ENCODE data around the gene PKNOX2.

Gene PKNOX2

GRCh38 chr11:125155767-125156166, 8.8 kb upstream of the PKNOX2 start:
- Histone ChIP-seq H3K4me3 (replicated peaks; ENCODE audit: low read depth, low read length) (no peak overlapping the region), H3K36me3 (ENCODE audit: control insufficient read depth, insufficient read depth, low read length) (no peaks in the 10 kb centered on the region), H3K27me3 (replicated peaks; ENCODE audit: control insufficient read depth, insufficient read depth, low read length) (peaks cover 2% of the 10 kb centered on the region)
- TF ChIP-seq CTCF (IDR thresholded peaks at IDR 0.05; ENCODE audit: insufficient read depth, low read length, poor library complexity, severe bottlenecking): no peak
- no peak for DNase-seq (ENCODE audit: extremely low read depth, insufficient read length)

GRCh38 chr11:125156346-125157117, 8.0 kb upstream of the PKNOX2 start:
- DNase-seq (ENCODE audit: extremely low read depth, insufficient read length): no peak
- Histone ChIP-seq H3K36me3 (ENCODE audit: control insufficient read depth, insufficient read depth, low read length) (no peaks in the 10 kb centered on the region), H3K27me3 (replicated peaks; ENCODE audit: control insufficient read depth, insufficient read depth, low read length) (peaks cover 2% of the 10 kb centered on the region), H3K4me3 (replicated peaks; ENCODE audit: low read depth, low read length) (no peak overlapping the region)
- no peak for TF ChIP-seq CTCF (IDR thresholded peaks at IDR 0.05; ENCODE audit: insufficient read depth, low read length, poor library complexity, severe bottlenecking)

- no peak for TF ChIP-seq CTCF (IDR thresholded peaks at IDR 0.05; ENCODE audit: insufficient read depth, low read length, poor library complexity, severe bottlenecking)
- Histone ChIP-seq H3K4me3 (replicated peaks; ENCODE audit: low read depth, low read length) (no peak overlapping the region), H3K36me3 (ENCODE audit: control insufficient read depth, insufficient read depth, low read length) (no peaks in the 10 kb centered on the region)
Measured at GRCh38 chr11:125157118-125157733, 7.3 kb upstream of the PKNOX2 start.

GRCh38 chr11:125157953-125158680, 6.4 kb upstream of the PKNOX2 start:
- H3K27me3 ChIP-seq (replicated peaks; ENCODE audit: control insufficient read depth, insufficient read depth, low read length): peaks cover 3% of the 10 kb centered on the region
- no peak for TF ChIP-seq CTCF (IDR thresholded peaks at IDR 0.05; ENCODE audit: insufficient read depth, low read length, poor library complexity, severe bottlenecking)
- DNase-seq (ENCODE audit: extremely low read depth, insufficient read length): no peak
- H3K36me3 ChIP-seq (ENCODE audit: control insufficient read depth, insufficient read depth, low read length): no peaks in the 10 kb centered on the region
- no peak overlapping the region for H3K4me3 ChIP-seq (replicated peaks; ENCODE audit: low read depth, low read length)

More at GRCh38 chr11:125157118-125157733, 7.3 kb upstream of the PKNOX2 start:
- no peak for DNase-seq (ENCODE audit: extremely low read depth, insufficient read length)
- peaks cover 2% of the 10 kb centered on the region for H3K27me3 ChIP-seq (replicated peaks; ENCODE audit: control insufficient read depth, insufficient read depth, low read length)

- TF ChIP-seq CTCF (IDR thresholded peaks at IDR 0.05; ENCODE audit: insufficient read depth, low read length, poor library complexity, severe bottlenecking): no peak
- H3K36me3 ChIP-seq (ENCODE audit: control insufficient read depth, insufficient read depth, low read length): no peaks in the 10 kb centered on the region
- H3K27me3 ChIP-seq (replicated peaks; ENCODE audit: control insufficient read depth, insufficient read depth, low read length): peaks cover 5% of the 10 kb centered on the region
- DNase-seq (ENCODE audit: extremely low read depth, insufficient read length): no peak
- no peak overlapping the region for H3K4me3 ChIP-seq (replicated peaks; ENCODE audit: low read depth, low read length)
Measured at GRCh38 chr11:125162743-125163142, 1.8 kb upstream of the PKNOX2 start.
